ENCODE data around the gene KANSL1L. TPM values are rescaled to one million over a fixed set of nuclear protein-coding genes. Genes with fewer than 3 reads are reported as not detected.

KANSL1L gene
- total RNA-seq, 1 experiment from 2014 or later = 7.4 TPM

DNA sequence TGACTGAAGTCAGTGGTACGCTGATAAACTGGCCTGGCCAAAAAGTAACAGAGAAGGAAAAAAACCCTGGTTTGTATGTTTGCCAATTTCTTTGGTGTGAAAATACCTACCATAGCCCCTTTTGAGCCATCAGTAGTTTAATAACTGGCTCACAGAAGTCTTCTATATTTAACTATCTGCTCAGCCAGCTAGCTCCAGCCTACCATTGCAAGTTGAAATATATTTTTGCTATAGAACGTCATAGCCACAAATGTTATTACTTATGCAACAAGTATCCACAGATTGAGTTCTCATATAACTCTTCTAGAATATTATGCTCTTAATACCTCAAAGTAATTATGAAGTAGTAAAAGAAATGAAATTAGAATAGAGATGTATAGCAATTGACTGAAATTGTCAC is 143.6 kb downstream of the KANSL1L start:
- Mint-ChIP-seq H3K9me3 (ENCODE audit: unreplicated experiment) (no peaks in the 10 kb centered on the region), H3K27me3 (ENCODE audit: insufficient read depth, unreplicated experiment) (no peaks in the 10 kb centered on the region), H3K4me1 (ENCODE audit: insufficient read depth, unreplicated experiment) (no peaks in the 10 kb centered on the region), H3K4me3 (ENCODE audit: unreplicated experiment) (no peak overlapping the region), H3K36me3 (ENCODE audit: insufficient read depth, unreplicated experiment) (peaks cover 47% of the 10 kb centered on the region), H3K27ac (ENCODE audit: low read depth, unreplicated experiment) (peak overlapping the region; percentile 58)
- intact Hi-C loops (cut with micrococcal nuclease) = no loop called here
- BruUV-seq (replicated peaks) = no TSS peak
- no peak for DNase-seq (ENCODE audit: unreplicated experiment)
- ChIA-PET CTCF (interaction anchor here (0.7 to 1.5 kb wide), 2 partner anchors 9 to 46 kb away, joined by 3 to 4 read pairs; no protein-coding TSS in a partner anchor), POLR2A (no interaction called here)
- TF ChIP-seq, protein P1, sequence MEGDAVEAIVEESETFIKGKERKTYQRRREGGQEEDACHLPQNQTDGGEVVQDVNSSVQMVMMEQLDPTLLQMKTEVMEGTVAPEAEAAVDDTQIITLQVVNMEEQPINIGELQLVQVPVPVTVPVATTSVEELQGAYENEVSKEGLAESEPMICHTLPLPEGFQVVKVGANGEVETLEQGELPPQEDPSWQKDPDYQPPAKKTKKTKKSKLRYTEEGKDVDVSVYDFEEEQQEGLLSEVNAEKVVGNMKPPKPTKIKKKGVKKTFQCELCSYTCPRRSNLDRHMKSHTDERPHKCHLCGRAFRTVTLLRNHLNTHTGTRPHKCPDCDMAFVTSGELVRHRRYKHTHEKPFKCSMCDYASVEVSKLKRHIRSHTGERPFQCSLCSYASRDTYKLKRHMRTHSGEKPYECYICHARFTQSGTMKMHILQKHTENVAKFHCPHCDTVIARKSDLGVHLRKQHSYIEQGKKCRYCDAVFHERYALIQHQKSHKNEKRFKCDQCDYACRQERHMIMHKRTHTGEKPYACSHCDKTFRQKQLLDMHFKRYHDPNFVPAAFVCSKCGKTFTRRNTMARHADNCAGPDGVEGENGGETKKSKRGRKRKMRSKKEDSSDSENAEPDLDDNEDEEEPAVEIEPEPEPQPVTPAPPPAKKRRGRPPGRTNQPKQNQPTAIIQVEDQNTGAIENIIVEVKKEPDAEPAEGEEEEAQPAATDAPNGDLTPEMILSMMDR (IDR thresholded peaks at IDR 0.05; ENCODE audit: unreplicated experiment) = no peak

DNA sequence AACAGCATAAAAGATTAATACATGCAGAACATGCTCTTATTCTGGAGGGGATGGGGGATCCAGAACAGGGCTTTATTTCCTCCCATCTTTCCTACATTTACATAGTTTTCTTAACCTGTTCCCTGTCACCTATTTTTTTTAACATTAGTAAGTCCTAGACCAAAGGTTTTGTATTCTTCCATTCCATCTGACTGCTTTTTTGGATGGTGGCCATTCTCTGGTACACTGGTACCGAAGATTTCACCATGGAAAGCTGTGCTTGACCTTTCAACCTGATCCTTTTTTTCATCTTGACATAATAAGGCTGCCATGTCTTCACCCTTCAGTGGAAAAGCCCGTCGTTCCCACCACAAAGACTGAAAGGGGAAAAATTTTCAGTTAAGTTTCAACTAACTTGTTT is 148.4 kb downstream of the KANSL1L start:
- no peak for DNase-seq (ENCODE audit: unreplicated experiment)
- Mint-ChIP-seq H3K27me3 (ENCODE audit: insufficient read depth, unreplicated experiment) (no peaks in the 10 kb centered on the region), H3K9me3 (ENCODE audit: unreplicated experiment) (no peaks in the 10 kb centered on the region), H3K4me1 (ENCODE audit: insufficient read depth, unreplicated experiment) (no peaks in the 10 kb centered on the region), H3K27ac (ENCODE audit: low read depth, unreplicated experiment) (no peak overlapping the region), H3K4me3 (ENCODE audit: unreplicated experiment) (no peak overlapping the region), H3K36me3 (ENCODE audit: insufficient read depth, unreplicated experiment) (peaks cover 77% of the 10 kb centered on the region)
- TF ChIP-seq, protein P1 (IDR thresholded peaks at IDR 0.05; ENCODE audit: unreplicated experiment) = no peak
- ChIA-PET CTCF (interaction anchor here (0.6 to 1.0 kb wide), 2 partner anchors 11 to 25 kb away, joined by 3 to 4 read pairs; no protein-coding TSS in a partner anchor), POLR2A (no interaction called here)
- intact Hi-C loops (cut with micrococcal nuclease) = no loop called here
- BruUV-seq (replicated peaks) = no TSS peak

DNA sequence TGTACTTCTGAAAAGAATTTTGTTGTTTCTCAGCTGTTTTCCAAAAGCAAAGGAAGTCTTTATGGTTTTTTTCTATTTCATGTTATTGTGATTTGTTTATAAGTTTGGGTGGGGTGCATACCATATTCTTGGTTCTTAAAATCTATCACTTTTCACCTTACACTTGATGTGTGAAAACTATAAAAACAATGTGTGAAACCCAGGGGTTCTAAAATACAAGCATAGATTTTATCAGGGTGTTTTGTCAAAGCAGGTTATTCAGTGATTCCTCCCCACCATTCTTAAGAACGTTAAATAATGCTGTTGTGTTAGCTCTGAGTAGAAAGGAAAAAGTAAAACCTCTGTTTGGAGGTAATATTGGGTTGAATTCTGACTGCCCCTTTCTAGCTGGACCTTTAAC is 151.1 kb downstream of the KANSL1L start:
- DNase-seq (ENCODE audit: unreplicated experiment) = no peak
- intact Hi-C loops (cut with micrococcal nuclease) = no loop called here
- no TSS peak for BruUV-seq (replicated peaks)
- Mint-ChIP-seq H3K9me3 (ENCODE audit: unreplicated experiment) (no peaks in the 10 kb centered on the region), H3K4me1 (ENCODE audit: insufficient read depth, unreplicated experiment) (no peaks in the 10 kb centered on the region), H3K27ac (ENCODE audit: low read depth, unreplicated experiment) (no peak overlapping the region), H3K36me3 (ENCODE audit: insufficient read depth, unreplicated experiment) (peaks cover 88% of the 10 kb centered on the region), H3K4me3 (ENCODE audit: unreplicated experiment) (no peak overlapping the region), H3K27me3 (ENCODE audit: insufficient read depth, unreplicated experiment) (no peaks in the 10 kb centered on the region)
- CTCF ChIA-PET = interaction anchor here (0.6 to 1.4 kb wide), 3 partner anchors 41 to 176 kb away, joined by 3 to 4 read pairs (median 4); no protein-coding TSS in a partner anchor
- POLR2A ChIA-PET = no interaction called here
- TF ChIP-seq, protein P1 (IDR thresholded peaks at IDR 0.05; ENCODE audit: unreplicated experiment) = no peak

GRCh38 chr2:210009896-210010295 is 161.3 kb downstream of the KANSL1L start:
- Mint-ChIP-seq H3K4me3 (ENCODE audit: unreplicated experiment) (no peak overlapping the region), H3K36me3 (ENCODE audit: insufficient read depth, unreplicated experiment) (peaks cover 40% of the 10 kb centered on the region), H3K27me3 (ENCODE audit: insufficient read depth, unreplicated experiment) (no peaks in the 10 kb centered on the region), H3K27ac (ENCODE audit: low read depth, unreplicated experiment) (no peak overlapping the region), H3K9me3 (ENCODE audit: unreplicated experiment) (no peaks in the 10 kb centered on the region), H3K4me1 (ENCODE audit: insufficient read depth, unreplicated experiment) (peaks cover 18% of the 10 kb centered on the region)
- CTCF ChIA-PET = interaction anchor here (0.6 to 1.4 kb wide), 4 partner anchors 28 to 676 kb away, joined by 3 to 4 read pairs (median 4); no protein-coding TSS in a partner anchor
- no TSS peak for BruUV-seq (replicated peaks)
- intact Hi-C loops (cut with micrococcal nuclease) = no loop called here
- POLR2A ChIA-PET = no interaction called here
- DNase-seq (ENCODE audit: unreplicated experiment) = no peak
- TF ChIP-seq, protein P1 (IDR thresholded peaks at IDR 0.05; ENCODE audit: unreplicated experiment) = no peak
